ENCODE results near the gene ARHGAP32.

The ARHGAP32 gene

DNA sequence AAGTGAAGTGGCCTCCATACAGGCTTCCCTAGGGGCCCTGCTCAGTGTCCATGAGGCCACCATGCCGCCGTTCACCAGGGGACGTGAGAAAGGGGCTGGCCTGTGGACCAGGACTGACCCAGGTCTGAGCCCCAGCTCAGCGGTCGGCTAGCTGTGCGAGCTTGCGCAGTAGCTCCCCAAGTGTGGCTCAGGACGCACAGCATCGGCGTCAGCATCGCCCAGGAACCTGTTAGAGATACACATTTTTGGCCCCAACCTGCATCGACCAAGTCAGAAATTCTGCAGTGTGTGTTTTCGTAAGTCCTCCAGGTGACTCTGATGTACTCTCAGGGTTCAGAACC is 249.9 kb downstream of the ARHGAP32 start:
- H3K4me2 ChIP-seq = no peak overlapping the region
- no peak overlapping the region for H3K4me3 ChIP-seq (IDR thresholded peaks at IDR 0.05; ENCODE audit: insufficient read depth, low read depth, low read length)
- H3K36me3 ChIP-seq (ENCODE audit: insufficient read depth) = no peaks in the 10 kb centered on the region
- no peaks in the 10 kb centered on the region for H3K4me1 ChIP-seq (ENCODE audit: low read depth, poor library complexity, severe bottlenecking)
- H3K79me2 ChIP-seq (ENCODE audit: insufficient read depth, low read depth) = no peaks in the 10 kb centered on the region
- H3K9ac ChIP-seq = no peak overlapping the region
- H3K27me3 ChIP-seq (ENCODE audit: insufficient read depth, low read depth) = no peaks in the 10 kb centered on the region
- no peak overlapping the region for H3K27ac ChIP-seq
- no peak overlapping the region for H2AFZ ChIP-seq (ENCODE audit: low read depth)
- TF ChIP-seq, protein P1, sequence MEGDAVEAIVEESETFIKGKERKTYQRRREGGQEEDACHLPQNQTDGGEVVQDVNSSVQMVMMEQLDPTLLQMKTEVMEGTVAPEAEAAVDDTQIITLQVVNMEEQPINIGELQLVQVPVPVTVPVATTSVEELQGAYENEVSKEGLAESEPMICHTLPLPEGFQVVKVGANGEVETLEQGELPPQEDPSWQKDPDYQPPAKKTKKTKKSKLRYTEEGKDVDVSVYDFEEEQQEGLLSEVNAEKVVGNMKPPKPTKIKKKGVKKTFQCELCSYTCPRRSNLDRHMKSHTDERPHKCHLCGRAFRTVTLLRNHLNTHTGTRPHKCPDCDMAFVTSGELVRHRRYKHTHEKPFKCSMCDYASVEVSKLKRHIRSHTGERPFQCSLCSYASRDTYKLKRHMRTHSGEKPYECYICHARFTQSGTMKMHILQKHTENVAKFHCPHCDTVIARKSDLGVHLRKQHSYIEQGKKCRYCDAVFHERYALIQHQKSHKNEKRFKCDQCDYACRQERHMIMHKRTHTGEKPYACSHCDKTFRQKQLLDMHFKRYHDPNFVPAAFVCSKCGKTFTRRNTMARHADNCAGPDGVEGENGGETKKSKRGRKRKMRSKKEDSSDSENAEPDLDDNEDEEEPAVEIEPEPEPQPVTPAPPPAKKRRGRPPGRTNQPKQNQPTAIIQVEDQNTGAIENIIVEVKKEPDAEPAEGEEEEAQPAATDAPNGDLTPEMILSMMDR (conservative IDR thresholded peaks at IDR 0.05; ENCODE audit: low read depth, low read length) = no peak
- no peaks in the 10 kb centered on the region for H4K20me1 ChIP-seq (ENCODE audit: insufficient read depth)

DNA sequence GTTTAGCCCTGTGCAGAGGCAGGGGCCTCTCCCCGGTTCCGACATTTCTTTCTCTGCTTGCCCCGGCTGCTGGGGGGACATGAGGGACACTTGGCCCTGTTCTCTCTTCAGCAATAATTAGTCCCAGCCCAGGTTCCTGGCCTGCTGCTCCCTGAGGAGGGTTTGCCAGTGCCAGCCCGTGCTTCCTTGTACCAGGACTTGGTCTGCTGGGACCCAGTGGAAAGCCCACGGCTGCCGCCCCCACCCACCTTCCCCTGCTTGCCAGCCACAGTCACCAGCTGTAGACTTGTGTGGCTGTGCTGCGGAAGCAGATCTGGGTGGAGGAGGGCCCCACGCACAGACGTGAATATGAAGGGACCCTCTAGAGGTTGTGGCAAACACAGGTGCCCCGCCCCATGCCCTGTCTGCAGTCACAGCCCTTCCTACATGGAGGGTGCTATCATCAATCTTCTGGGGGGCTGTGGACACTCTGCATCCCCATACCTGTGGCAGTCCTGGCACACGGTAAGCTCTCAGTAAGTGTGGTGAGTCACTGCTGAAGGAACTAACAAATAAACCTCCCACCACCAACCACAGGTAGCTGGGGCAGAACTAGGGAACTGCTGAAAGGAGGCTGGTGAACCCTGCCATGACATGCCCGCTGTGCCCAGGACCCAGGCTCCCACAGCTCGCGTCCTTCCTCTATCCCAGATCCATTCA is 250.4 kb downstream of the ARHGAP32 start:
- Histone ChIP-seq H3K9ac (no peak overlapping the region), H3K27ac (no peak overlapping the region), H3K79me2 (ENCODE audit: insufficient read depth, low read depth) (no peaks in the 10 kb centered on the region), H3K4me1 (ENCODE audit: low read depth, poor library complexity, severe bottlenecking) (no peaks in the 10 kb centered on the region), H4K20me1 (ENCODE audit: insufficient read depth) (no peaks in the 10 kb centered on the region), H2AFZ (ENCODE audit: low read depth) (no peak overlapping the region), H3K36me3 (ENCODE audit: insufficient read depth) (no peaks in the 10 kb centered on the region), H3K27me3 (ENCODE audit: insufficient read depth, low read depth) (no peaks in the 10 kb centered on the region), H3K4me3 (IDR thresholded peaks at IDR 0.05; ENCODE audit: insufficient read depth, low read depth, low read length) (no peak overlapping the region), H3K4me2 (no peak overlapping the region)
- TF ChIP-seq, protein P1 (conservative IDR thresholded peaks at IDR 0.05; ENCODE audit: low read depth, low read length) = no peak

DNA sequence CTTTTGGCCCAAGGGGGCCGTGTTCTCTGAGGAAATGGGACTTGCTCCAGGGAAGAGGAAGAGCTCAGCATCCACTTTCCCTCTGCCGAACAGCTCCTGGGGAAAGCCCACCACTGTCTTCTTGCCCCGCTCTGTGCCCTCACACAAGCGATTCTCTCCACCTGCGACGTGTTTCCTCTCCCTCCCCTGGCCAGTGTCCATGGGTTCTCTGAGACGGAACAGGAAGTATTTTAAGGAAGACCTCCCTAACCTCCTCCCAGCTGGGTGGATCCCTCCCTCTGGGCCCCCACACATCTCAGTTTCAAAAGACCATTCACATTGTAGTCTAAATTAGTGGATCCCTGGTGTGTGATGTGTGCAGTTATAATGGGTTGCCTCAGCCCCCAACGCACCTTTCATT is 251.0 kb downstream of the ARHGAP32 start:
- TF ChIP-seq, protein P1 (conservative IDR thresholded peaks at IDR 0.05; ENCODE audit: low read depth, low read length) = no peak
- no peak overlapping the region for H3K4me3 ChIP-seq (IDR thresholded peaks at IDR 0.05; ENCODE audit: insufficient read depth, low read depth, low read length)
- H3K79me2 ChIP-seq (ENCODE audit: insufficient read depth, low read depth) = no peaks in the 10 kb centered on the region
- H3K4me2 ChIP-seq = no peak overlapping the region
- H3K4me1 ChIP-seq (ENCODE audit: low read depth, poor library complexity, severe bottlenecking) = no peaks in the 10 kb centered on the region
- H2AFZ ChIP-seq (ENCODE audit: low read depth) = no peak overlapping the region
- no peak overlapping the region for H3K27ac ChIP-seq
- H3K9ac ChIP-seq = no peak overlapping the region
- H4K20me1 ChIP-seq (ENCODE audit: insufficient read depth) = no peaks in the 10 kb centered on the region
- no peaks in the 10 kb centered on the region for H3K27me3 ChIP-seq (ENCODE audit: insufficient read depth, low read depth)
- no peaks in the 10 kb centered on the region for H3K36me3 ChIP-seq (ENCODE audit: insufficient read depth)

DNA sequence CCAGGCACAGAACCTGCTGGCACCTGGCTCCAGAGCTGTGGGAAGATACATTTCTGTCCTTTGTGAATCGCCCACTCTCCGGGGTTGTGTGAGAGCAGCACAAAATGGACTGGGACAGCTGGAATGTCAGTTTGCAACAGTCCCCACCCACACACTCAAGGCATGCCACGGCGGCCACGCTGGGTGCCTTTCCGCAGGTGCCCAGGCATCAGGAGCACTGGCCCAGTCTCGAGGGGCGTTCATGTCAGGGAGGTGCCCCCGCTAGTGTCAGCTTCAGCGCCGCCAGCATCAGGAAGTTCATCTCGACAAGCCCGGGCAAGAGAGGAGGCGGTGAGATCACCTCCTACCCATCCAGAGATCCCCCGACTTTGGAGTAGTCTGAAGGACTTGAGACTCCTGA is 251.5 kb downstream of the ARHGAP32 start:
- Histone ChIP-seq H3K4me1 (ENCODE audit: low read depth, poor library complexity, severe bottlenecking) (no peaks in the 10 kb centered on the region), H3K4me2 (no peak overlapping the region), H2AFZ (ENCODE audit: low read depth) (no peak overlapping the region), H3K27me3 (ENCODE audit: insufficient read depth, low read depth) (no peaks in the 10 kb centered on the region), H3K36me3 (ENCODE audit: insufficient read depth) (no peaks in the 10 kb centered on the region), H4K20me1 (ENCODE audit: insufficient read depth) (no peaks in the 10 kb centered on the region), H3K27ac (no peak overlapping the region), H3K4me3 (IDR thresholded peaks at IDR 0.05; ENCODE audit: insufficient read depth, low read depth, low read length) (no peak overlapping the region), H3K79me2 (ENCODE audit: insufficient read depth, low read depth) (no peaks in the 10 kb centered on the region), H3K9ac (no peak overlapping the region)
- TF ChIP-seq, protein P1 (conservative IDR thresholded peaks at IDR 0.05; ENCODE audit: low read depth, low read length) = no peak

Measured in KMS-11 (cell line).